PC-3 (cell line): Measurements from ENCODE around the gene RUFY1.

Experiments used
- CTCF ChIP-seq: fragments of 300-600 bp; sonication (generic); conservative IDR thresholded peaks from 2 replicates; pipeline ENCODE4 v1.5.1; 2017; ENCODE audit warnings: antibody characterized with exemption, low read depth, mild to moderate bottlenecking, low read length
- EZH2 ChIP-seq: fragments of 300-600 bp; sonication (generic); IDR thresholded peaks from one replicate; pipeline ENCODE4 v1.6.1; 2017; ENCODE audit warnings: antibody characterized with exemption, mild to moderate bottlenecking, low read length; ENCODE audit not compliant: unreplicated experiment
- EZH2phosphoT487 ChIP-seq: fragments of 300-600 bp; sonication (generic); IDR thresholded peaks from 2 replicates; pipeline ENCODE4 v1.6.1; 2018; ENCODE audit warnings: mild to moderate bottlenecking, antibody characterized with exemption, low read length, borderline replicate concordance

- TF ChIP-seq CTCF (no peak), EZH2 (no peak), EZH2phosphoT487 (no peak)
These were observed 74.5 kb downstream of the RUFY1 start for GRCh38 chr5:179624841-179625271.
